ENCODE results near the gene CTSA. TPM values are rescaled to one million over a fixed set of nuclear protein-coding genes. Genes with fewer than 3 reads are reported as not detected.

The CTSA gene
- total RNA-seq, 1 donor from 2014 or later = 172 TPM

DNA sequence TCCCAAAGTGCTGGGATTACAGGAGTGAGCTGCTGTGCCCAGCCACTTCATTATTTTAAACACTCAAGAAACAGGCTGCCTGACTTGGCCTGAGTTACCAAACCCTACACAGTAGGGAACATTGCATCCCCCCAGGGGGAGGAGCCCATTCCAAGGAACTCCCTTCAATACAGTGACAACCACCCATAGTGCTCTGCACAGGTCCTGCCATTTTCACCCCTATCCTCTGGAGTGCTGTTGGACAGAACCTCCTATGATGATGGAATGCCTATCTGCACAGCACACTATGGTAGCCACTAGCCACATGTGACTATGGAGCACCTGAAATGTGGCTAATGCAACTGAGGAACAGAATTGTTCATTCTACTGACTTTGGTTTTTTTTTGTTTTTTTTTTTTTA lies 45.7 kb upstream of the CTSA start:
- Mint-ChIP-seq H3K9me3 (ENCODE audit: low read depth) (no peaks in the 10 kb centered on the region), H3K27me3 (ENCODE audit: low read depth) (no peaks in the 10 kb centered on the region), H3K4me3 (ENCODE audit: unreplicated experiment) (no peak overlapping the region), H3K36me3 (ENCODE audit: low read depth) (peaks cover 6% of the 10 kb centered on the region), H3K27ac (ENCODE audit: unreplicated experiment) (no peak overlapping the region), H3K4me1 (ENCODE audit: low read depth) (peaks cover 7% of the 10 kb centered on the region)
- TF ChIP-seq, protein P1, sequence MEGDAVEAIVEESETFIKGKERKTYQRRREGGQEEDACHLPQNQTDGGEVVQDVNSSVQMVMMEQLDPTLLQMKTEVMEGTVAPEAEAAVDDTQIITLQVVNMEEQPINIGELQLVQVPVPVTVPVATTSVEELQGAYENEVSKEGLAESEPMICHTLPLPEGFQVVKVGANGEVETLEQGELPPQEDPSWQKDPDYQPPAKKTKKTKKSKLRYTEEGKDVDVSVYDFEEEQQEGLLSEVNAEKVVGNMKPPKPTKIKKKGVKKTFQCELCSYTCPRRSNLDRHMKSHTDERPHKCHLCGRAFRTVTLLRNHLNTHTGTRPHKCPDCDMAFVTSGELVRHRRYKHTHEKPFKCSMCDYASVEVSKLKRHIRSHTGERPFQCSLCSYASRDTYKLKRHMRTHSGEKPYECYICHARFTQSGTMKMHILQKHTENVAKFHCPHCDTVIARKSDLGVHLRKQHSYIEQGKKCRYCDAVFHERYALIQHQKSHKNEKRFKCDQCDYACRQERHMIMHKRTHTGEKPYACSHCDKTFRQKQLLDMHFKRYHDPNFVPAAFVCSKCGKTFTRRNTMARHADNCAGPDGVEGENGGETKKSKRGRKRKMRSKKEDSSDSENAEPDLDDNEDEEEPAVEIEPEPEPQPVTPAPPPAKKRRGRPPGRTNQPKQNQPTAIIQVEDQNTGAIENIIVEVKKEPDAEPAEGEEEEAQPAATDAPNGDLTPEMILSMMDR (IDR thresholded peaks at IDR 0.05) = no peak
- DNase-seq (ENCODE audit: low spot score) = no peak

DNA sequence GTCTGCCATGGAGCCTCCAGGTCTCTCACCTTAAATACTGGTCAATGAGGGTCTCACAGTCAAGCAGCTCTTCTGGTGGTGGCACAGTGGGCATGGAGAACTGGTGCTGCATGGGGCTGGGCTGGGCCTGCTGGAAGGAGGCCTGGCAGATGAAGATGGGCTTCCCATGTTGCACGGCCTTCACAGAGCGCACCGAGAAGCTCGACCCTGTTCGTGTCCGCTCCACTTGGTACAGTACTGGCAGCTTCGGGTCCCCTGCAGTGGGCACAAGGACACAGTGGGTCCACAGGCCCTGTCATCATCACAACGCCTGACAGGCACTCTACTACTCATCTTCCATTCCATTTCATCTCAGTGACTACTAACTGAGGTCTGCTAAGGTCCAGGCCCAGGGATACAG lies 42.7 kb upstream of the CTSA start:
- no peak overlapping the region for H3K27ac Mint-ChIP-seq (ENCODE audit: unreplicated experiment)
- H3K9me3 Mint-ChIP-seq (ENCODE audit: low read depth) = no peaks in the 10 kb centered on the region
- no peaks in the 10 kb centered on the region for H3K27me3 Mint-ChIP-seq (ENCODE audit: low read depth)
- TF ChIP-seq, protein P1 (IDR thresholded peaks at IDR 0.05) = no peak
- no peaks in the 10 kb centered on the region for H3K4me1 Mint-ChIP-seq (ENCODE audit: low read depth)
- peak; percentile 79 for DNase-seq (ENCODE audit: low spot score)
- H3K36me3 Mint-ChIP-seq (ENCODE audit: low read depth) = no peaks in the 10 kb centered on the region
- no peak overlapping the region for H3K4me3 Mint-ChIP-seq (ENCODE audit: unreplicated experiment)

DNA sequence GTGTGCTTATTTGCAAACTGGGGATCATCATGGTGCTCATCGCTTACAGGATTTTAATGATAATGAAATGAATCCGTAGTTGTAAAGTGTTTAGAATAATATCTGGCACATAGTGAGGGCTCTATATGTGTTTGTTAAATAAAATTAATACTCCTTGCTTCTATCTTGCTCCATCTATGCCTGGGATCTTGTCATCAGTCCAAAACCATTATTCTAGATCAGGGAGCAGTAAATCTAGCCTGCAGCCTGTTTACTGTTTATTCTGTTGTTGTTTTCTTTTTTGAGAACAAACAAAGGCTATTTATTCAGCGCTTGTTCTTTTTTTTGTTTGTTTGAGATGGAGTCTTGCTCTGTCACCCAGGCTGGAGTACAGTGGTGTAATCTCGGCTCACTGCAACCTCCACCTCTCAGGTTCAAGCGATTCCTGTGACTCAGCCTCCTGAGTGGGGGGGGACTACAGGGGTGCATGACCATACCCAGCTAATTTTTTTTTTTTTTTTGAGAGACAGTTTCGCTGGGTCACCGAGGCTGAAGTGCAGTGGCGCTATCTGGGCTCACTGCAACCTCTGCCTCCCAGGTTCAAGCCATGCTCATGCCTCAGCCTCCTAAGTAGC lies 42.1 kb upstream of the CTSA start:
- Mint-ChIP-seq H3K27me3 (ENCODE audit: low read depth) (no peaks in the 10 kb centered on the region), H3K9me3 (ENCODE audit: low read depth) (no peaks in the 10 kb centered on the region), H3K4me1 (ENCODE audit: low read depth) (no peaks in the 10 kb centered on the region), H3K27ac (ENCODE audit: unreplicated experiment) (no peak overlapping the region), H3K36me3 (ENCODE audit: low read depth) (no peaks in the 10 kb centered on the region), H3K4me3 (ENCODE audit: unreplicated experiment) (no peak overlapping the region)
- no peak for DNase-seq (ENCODE audit: low spot score)
- TF ChIP-seq, protein P1 (IDR thresholded peaks at IDR 0.05) = no peak

DNA sequence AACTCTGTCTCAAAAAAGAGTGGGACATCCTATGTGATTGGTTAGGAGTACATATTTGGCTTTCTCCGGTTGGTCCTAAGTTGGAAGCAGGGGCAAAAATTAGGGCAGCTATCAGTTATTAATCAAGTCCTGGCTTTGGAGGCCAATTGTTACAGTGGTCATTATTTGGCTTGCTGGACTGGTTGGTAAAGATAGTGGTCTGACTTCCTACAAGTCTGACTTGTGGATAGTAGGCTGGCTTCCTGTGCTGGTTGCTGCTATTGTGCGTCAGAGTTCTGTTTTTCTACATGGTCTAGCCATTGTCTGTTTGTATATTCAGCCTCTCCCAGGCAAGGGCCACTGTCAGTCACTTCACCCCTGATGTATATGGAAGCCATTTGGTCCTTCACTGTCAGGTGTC lies 40.9 kb upstream of the CTSA start:
- TF ChIP-seq, protein P1 (IDR thresholded peaks at IDR 0.05) = no peak
- H3K27ac Mint-ChIP-seq (ENCODE audit: unreplicated experiment) = no peak overlapping the region
- H3K4me3 Mint-ChIP-seq (ENCODE audit: unreplicated experiment) = no peak overlapping the region
- peaks cover 2% of the 10 kb centered on the region for H3K4me1 Mint-ChIP-seq (ENCODE audit: low read depth)
- DNase-seq (ENCODE audit: low spot score) = no peak
- no peaks in the 10 kb centered on the region for H3K27me3 Mint-ChIP-seq (ENCODE audit: low read depth)
- no peaks in the 10 kb centered on the region for H3K9me3 Mint-ChIP-seq (ENCODE audit: low read depth)
- no peaks in the 10 kb centered on the region for H3K36me3 Mint-ChIP-seq (ENCODE audit: low read depth)

DNA sequence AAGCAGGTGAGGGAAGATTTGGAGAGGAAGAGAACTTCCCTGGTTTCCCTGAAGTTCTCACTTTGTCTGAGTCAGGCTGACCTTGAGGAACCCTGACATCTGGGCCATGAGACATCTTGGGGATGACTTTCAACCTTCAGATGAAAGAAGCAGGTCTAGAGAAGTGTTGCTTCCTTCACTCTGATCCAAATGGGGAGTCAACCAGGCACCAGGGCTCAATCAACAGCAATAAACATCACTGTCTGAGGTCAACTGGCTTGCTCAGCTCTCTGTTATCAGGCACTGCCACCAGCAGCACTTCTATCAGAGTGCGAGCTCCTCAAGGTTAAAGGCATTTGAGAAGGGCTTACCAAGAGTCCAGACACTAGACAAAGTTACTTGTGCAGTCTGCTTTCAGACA lies 40.2 kb upstream of the CTSA start:
- peaks cover 4% of the 10 kb centered on the region for H3K4me1 Mint-ChIP-seq (ENCODE audit: low read depth)
- DNase-seq (ENCODE audit: low spot score) = no peak
- no peaks in the 10 kb centered on the region for H3K27me3 Mint-ChIP-seq (ENCODE audit: low read depth)
- no peaks in the 10 kb centered on the region for H3K36me3 Mint-ChIP-seq (ENCODE audit: low read depth)
- no peak overlapping the region for H3K27ac Mint-ChIP-seq (ENCODE audit: unreplicated experiment)
- H3K9me3 Mint-ChIP-seq (ENCODE audit: low read depth) = no peaks in the 10 kb centered on the region
- TF ChIP-seq, protein P1 (IDR thresholded peaks at IDR 0.05) = no peak
- no peak overlapping the region for H3K4me3 Mint-ChIP-seq (ENCODE audit: unreplicated experiment)
